Gastrocnemius medialis (tissue), 4 donors: ENCODE results near the gene MED13L. TPM values are rescaled to one million over a fixed set of nuclear protein-coding genes. Genes with fewer than 3 reads are reported as not detected.

Experiments used
- ATAC-seq, 2 donors: fragments of 150-250 bp; one replicate each; pipeline ENCODE4 v1.9.1; 2016
- DNase-seq, 2 donors: peaks; one replicate each; pipeline ENCODE4 v3.0.0-alpha.2; 2019
- H3K27ac ChIP-seq, 4 donors: fragments of 200-600 bp; sonication (generic); 1 replicate in 1 of 4; 2 replicates in 3 of 4; pipeline ENCODE4 v1.5.1; 2016 to 2018; ENCODE audit warnings: mild to moderate bottlenecking in 2 of 4, moderate library complexity in 1 of 4
- H3K27me3 ChIP-seq, 3 donors: fragments of 200-600 bp; sonication (generic) in 2 of 3; 1 replicate in 1 of 3; 2 replicates in 2 of 3; pipeline versions ENCODE4 v1.5.1 to v1.6.0; 2016 to 2019; ENCODE audit warnings: mild to moderate bottlenecking in 1 of 3, moderate library complexity in 1 of 3
- H3K36me3 ChIP-seq, 2 donors: fragments of 200-600 bp; sonication (generic) in 1 of 2; one replicate each; pipeline ENCODE4 v1.5.1; 2017 to 2018
- H3K4me1 ChIP-seq, 2 donors: fragments of 200-600 bp; sonication (generic) in 1 of 2; one replicate each; pipeline ENCODE4 v1.5.1; 2016 to 2017; ENCODE audit warnings: mild to moderate bottlenecking in 2 of 2
- H3K4me3 ChIP-seq, 4 donors: fragments of 200-600 bp; sonication (generic) in 3 of 4; 1 replicate in 1 of 4; 2 replicates in 3 of 4; pipeline ENCODE4 v1.5.1; 2016 to 2019; ENCODE audit warnings: mild to moderate bottlenecking in 2 of 4
- H3K9me3 ChIP-seq, 3 donors: fragments of 200-600 bp; sonication (generic) in 2 of 3; 1 replicate in 1 of 3; 2 replicates in 2 of 3; pipeline ENCODE4 v1.5.1; 2016 to 2019
- POLR2A ChIP-seq, 2 donors: fragments of 450-650 bp; IDR thresholded peaks; one replicate each; pipeline ENCODE4 v1.6.1; 2017; ENCODE audit warnings: antibody characterized with exemption in 2 of 2, mild to moderate bottlenecking in 2 of 2, moderate library complexity in 2 of 2
- in situ Hi-C, 4 donors: fragments of 200-750 bp; cut with MboI; loops; one replicate each; pipeline versions ENCODE4 v1.15.0 to v1.8.0; 2017; ENCODE audit warnings: low sequenced_read_pairs in 4 of 4
- intact Hi-C: fragments of 100-400 bp; cut with DNase I; formaldehyde crosslinking; loops from one replicate; pipeline ENCODE4 v1.15.1; 2023; ENCODE audit warnings: low total_unique reads
- total RNA-seq, 4 donors: library from RNA; depleted of rRNA; stranded (reverse); fragments of >200 nt; gene quantifications; one replicate each; pipeline versions ENCODE4 v1.1.0 to v1.2.3, GENCODE V29; 2016
- TF ChIP-seq, protein P1 (sequence below), 5 experiments: fragments of 450-650 bp in 3 of 5; fragments of 200-600 bp in 2 of 5; sonication (generic) in 2 of 5; IDR thresholded peaks in 4 of 5; conservative IDR thresholded peaks in 1 of 5; 1 replicate in 4 of 5; 2 replicates in 1 of 5; pipeline ENCODE4 v1.5.1; 2016 to 2019; ENCODE audit warnings: antibody characterized with exemption in 5 of 5, mild to moderate bottlenecking in 3 of 5, moderate library complexity in 3 of 5

The MED13L gene
- total RNA-seq, 4 donors from 2014 or later, result 59.5 to 92.6 (median 74.1) TPM

DNA sequence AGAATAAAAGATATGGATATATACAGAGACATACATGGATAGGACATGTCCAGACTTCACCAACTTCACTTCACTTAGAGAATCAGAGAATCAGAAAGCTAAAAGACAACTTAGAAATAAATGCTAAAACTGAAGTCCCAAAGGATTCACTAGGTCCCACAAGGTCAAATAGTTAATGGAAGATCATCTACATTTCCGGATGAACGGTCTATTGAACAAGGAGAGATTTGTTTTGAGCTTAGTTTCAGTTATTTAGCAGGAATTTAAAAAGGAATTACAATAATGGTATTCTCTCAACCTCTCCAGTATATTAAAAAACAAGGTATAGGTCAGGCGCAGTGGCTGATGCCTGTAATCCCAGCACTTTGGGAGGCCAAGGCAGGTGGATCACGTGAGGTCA lies 187.0 kb downstream of the MED13L start:
- ATAC-seq (no peak), DNase-seq (no peak)
- Histone ChIP-seq H3K27ac (no peak overlapping the region), H3K9me3 (no peaks in the 10 kb centered on the region), H3K27me3 (no peaks in the 10 kb centered on the region), H3K36me3 (no peaks in the 10 kb centered on the region), H3K4me3 (no peak overlapping the region), H3K4me1 (peaks cover 29 to 45% of the 10 kb centered on the region in 2 donors)
- in situ Hi-C loops, result no loop called here
- TF ChIP-seq POLR2A (IDR thresholded peaks at IDR 0.05), result no peak
- TF ChIP-seq, protein P1, sequence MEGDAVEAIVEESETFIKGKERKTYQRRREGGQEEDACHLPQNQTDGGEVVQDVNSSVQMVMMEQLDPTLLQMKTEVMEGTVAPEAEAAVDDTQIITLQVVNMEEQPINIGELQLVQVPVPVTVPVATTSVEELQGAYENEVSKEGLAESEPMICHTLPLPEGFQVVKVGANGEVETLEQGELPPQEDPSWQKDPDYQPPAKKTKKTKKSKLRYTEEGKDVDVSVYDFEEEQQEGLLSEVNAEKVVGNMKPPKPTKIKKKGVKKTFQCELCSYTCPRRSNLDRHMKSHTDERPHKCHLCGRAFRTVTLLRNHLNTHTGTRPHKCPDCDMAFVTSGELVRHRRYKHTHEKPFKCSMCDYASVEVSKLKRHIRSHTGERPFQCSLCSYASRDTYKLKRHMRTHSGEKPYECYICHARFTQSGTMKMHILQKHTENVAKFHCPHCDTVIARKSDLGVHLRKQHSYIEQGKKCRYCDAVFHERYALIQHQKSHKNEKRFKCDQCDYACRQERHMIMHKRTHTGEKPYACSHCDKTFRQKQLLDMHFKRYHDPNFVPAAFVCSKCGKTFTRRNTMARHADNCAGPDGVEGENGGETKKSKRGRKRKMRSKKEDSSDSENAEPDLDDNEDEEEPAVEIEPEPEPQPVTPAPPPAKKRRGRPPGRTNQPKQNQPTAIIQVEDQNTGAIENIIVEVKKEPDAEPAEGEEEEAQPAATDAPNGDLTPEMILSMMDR (IDR thresholded peaks at IDR 0.05 in 4 of 5, conservative IDR thresholded peaks at IDR 0.05 in 1 of 5), result no peak
- intact Hi-C loops, result no loop called here

DNA sequence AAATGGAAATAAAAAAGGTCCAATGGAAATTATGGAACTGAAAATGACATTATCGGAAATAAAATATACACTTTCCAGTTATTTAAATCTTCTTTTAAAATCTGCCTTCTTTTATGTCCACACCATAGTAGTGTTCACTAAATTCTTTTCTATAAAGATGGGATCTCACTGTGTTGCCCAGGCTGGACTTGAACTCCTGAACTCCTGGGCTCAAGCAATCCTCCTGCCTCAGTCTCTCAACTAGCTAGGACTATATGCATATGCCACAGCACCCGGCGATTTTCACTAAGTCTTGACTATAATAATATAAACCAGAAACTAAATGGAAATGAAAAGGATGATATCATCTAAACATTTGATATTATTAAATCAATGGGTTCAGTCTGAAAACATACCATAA lies 188.4 kb downstream of the MED13L start:
- Histone ChIP-seq H3K27me3 (no peaks in the 10 kb centered on the region), H3K36me3 (no peaks in the 10 kb centered on the region), H3K9me3 (no peaks in the 10 kb centered on the region), H3K4me1 (peaks cover 24 to 39% of the 10 kb centered on the region in 2 donors), H3K4me3 (no peak overlapping the region), H3K27ac (no peak overlapping the region)
- TF ChIP-seq, protein P1 (IDR thresholded peaks at IDR 0.05 in 4 of 5, conservative IDR thresholded peaks at IDR 0.05 in 1 of 5), result no peak
- TF ChIP-seq POLR2A (IDR thresholded peaks at IDR 0.05), result no peak
- DNase-seq (no peak), ATAC-seq (no peak)
- in situ Hi-C loops (no loop called here), intact Hi-C loops (no loop called here)

DNA sequence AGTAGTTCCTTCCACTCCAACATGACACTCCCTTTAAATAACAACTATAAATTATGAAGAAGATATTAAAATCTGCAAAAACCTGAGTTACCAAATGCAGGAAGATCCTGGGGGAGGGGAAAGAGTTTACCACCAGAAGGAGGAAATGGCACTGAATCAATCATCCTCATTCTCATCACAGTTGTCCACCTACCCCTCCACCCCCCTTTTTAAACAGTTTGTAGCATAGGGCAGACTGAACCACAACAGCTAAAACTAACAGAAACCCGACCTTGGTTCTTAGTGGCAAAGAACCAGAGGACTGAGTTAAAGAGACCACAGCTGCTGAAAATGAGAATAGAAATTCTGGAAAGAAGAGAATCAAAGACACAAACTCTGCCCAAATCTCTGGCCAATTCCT lies 189.5 kb downstream of the MED13L start:
- H3K36me3 ChIP-seq, result no peaks in the 10 kb centered on the region
- ATAC-seq, result no peak
- no peaks in the 10 kb centered on the region for H3K9me3 ChIP-seq
- no peak overlapping the region for H3K27ac ChIP-seq
- no peak for DNase-seq
- no peak overlapping the region for H3K4me3 ChIP-seq
- in situ Hi-C loops (no loop called here), intact Hi-C loops (no loop called here)
- H3K4me1 ChIP-seq, result peaks cover 22 to 30% of the 10 kb centered on the region in 2 donors
- no peaks in the 10 kb centered on the region for H3K27me3 ChIP-seq
- TF ChIP-seq POLR2A (IDR thresholded peaks at IDR 0.05), result no peak
- TF ChIP-seq, protein P1 (IDR thresholded peaks at IDR 0.05 in 4 of 5, conservative IDR thresholded peaks at IDR 0.05 in 1 of 5), result no peak

DNA sequence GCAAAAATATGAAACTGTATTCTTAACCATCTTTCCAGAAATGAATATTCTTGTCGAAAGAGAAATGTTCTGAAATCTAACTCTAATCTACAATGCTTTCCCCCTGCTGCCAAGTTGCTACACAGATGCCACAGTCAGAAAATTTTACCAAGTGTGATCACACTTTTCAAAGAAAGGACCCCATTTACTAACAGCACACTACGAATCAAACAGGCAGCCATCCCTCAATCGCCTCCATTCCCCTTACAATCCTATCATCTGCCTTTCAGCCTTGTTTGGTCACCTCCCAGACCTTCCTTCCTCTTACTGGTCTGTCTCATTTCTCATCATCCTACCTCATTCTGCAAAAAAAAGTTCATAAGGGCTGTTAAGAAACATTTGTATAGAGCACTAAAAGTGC lies 190.1 kb downstream of the MED13L start:
- Histone ChIP-seq H3K27me3 (no peaks in the 10 kb centered on the region), H3K9me3 (no peaks in the 10 kb centered on the region), H3K36me3 (no peaks in the 10 kb centered on the region), H3K27ac (no peak overlapping the region), H3K4me1 (peaks cover 18 to 25% of the 10 kb centered on the region in 2 donors), H3K4me3 (no peak overlapping the region)
- intact Hi-C loops, result no loop called here
- ATAC-seq, result no peak
- no peak for TF ChIP-seq POLR2A (IDR thresholded peaks at IDR 0.05)
- TF ChIP-seq, protein P1 (IDR thresholded peaks at IDR 0.05 in 4 of 5, conservative IDR thresholded peaks at IDR 0.05 in 1 of 5), result no peak
- DNase-seq, result no peak
- in situ Hi-C loops, result no loop called here

DNA sequence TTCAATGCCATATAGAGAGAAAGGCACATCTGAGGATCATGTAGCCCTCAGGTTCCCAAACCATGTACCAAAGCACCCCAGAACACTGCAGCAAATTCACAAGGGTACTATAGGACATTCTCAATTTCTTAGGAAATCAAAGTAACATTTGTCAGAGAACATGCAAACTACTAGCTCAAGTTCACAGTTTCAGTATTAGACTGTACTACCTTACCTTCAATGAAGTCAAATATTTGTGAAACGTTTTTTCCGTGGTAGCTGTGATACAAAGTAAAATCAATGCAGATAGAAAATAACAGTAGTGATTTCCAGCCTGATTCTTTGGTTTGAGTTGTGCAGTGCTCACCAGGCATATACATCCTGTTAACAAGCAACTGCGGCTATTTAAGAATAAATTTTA lies 197.1 kb downstream of the MED13L start:
- TF ChIP-seq, protein P1 (IDR thresholded peaks at IDR 0.05 in 4 of 5, conservative IDR thresholded peaks at IDR 0.05 in 1 of 5), result no peak
- TF ChIP-seq POLR2A (IDR thresholded peaks at IDR 0.05), result no peak
- Histone ChIP-seq H3K4me1 (peaks cover 3 to 8% of the 10 kb centered on the region in 2 donors), H3K36me3 (no peaks in the 10 kb centered on the region), H3K9me3 (no peaks in the 10 kb centered on the region), H3K4me3 (no peak overlapping the region), H3K27me3 (no peaks in the 10 kb centered on the region), H3K27ac (no peak overlapping the region)
- in situ Hi-C loops, result no loop called here
- ATAC-seq (no peak), DNase-seq (no peak)
- intact Hi-C loops, result no loop called here
